Thymus (tissue), 11 donors: ENCODE measurements around the gene PSMA6. TPM values are rescaled to one million over a fixed set of nuclear protein-coding genes. Genes with fewer than 3 reads are reported as not detected.
"Not testable (repeated sequence)": the region's sequence is repeated elsewhere in the genome, so short reads cannot be mapped to it uniquely, and the experiment has no call there.

ENCODE experiments used
- DNase-seq, 9 donors: peaks; one replicate each; pipeline ENCODE4 v3.0.0-alpha.2; 2013; ENCODE audit warnings: low spot score in 9 of 9, low read depth in 6 of 9, missing footprints in 1 of 9
- H3K27ac ChIP-seq, 2 donors: one replicate each; pipeline ENCODE4 v1.5.1; 2013; ENCODE audit warnings: control low read depth in 1 of 2, low read depth in 1 of 2, low read length in 1 of 2, mild to moderate bottlenecking in 1 of 2, moderate library complexity in 1 of 2
- H3K27me3 ChIP-seq, 2 donors: one replicate each; pipeline ENCODE4 v1.5.1; 2013; ENCODE audit warnings: low read length in 1 of 2; ENCODE audit not compliant: control insufficient read depth in 2 of 2, insufficient read depth in 1 of 2
- H3K36me3 ChIP-seq, 2 donors: one replicate each; pipeline ENCODE4 v1.5.1; 2013; ENCODE audit warnings: low read length in 1 of 2, mild to moderate bottlenecking in 1 of 2, moderate library complexity in 1 of 2; ENCODE audit not compliant: control insufficient read depth in 2 of 2, insufficient read depth in 2 of 2
- H3K4me1 ChIP-seq, 2 donors: one replicate each; pipeline ENCODE4 v1.5.1; 2013; ENCODE audit warnings: low read length in 2 of 2; ENCODE audit not compliant: control insufficient read depth in 2 of 2, insufficient read depth in 2 of 2
- H3K4me3 ChIP-seq, 2 donors: one replicate each; pipeline ENCODE4 v1.5.1; 2013; ENCODE audit warnings: low read length in 2 of 2, control low read depth in 1 of 2, mild to moderate bottlenecking in 1 of 2
- H3K9me3 ChIP-seq, 2 donors: one replicate each; pipeline ENCODE4 v1.5.1; 2013; ENCODE audit warnings: low read length in 1 of 2, mild to moderate bottlenecking in 1 of 2; ENCODE audit not compliant: control insufficient read depth in 2 of 2, insufficient read depth in 1 of 2
- WGBS: extraction: QIAGEN DNeasy Blood & Tissue Kit; methylation state at CpG from one replicate; pipeline ENCODE4 v1.1.7; 2013; 5-methylcytosine and 5-hydroxymethylcytosine counted together
- polyA plus RNA-seq: library from polyadenylated mRNA; stranded (reverse); fragments of 200-250 nt; gene quantifications from one replicate; pipeline ENCODE4 v1.2.3, GENCODE V29; 2013
- total RNA-seq: library from RNA; stranded (reverse); fragments of 120-200 nt; gene quantifications from one replicate; pipeline ENCODE4 v1.2.4, GENCODE V29; 2013
- donor health status: healthy.

Gene PSMA6
- total and polyA plus RNA-seq, 2 donors: 206 to 550 TPM

DNA sequence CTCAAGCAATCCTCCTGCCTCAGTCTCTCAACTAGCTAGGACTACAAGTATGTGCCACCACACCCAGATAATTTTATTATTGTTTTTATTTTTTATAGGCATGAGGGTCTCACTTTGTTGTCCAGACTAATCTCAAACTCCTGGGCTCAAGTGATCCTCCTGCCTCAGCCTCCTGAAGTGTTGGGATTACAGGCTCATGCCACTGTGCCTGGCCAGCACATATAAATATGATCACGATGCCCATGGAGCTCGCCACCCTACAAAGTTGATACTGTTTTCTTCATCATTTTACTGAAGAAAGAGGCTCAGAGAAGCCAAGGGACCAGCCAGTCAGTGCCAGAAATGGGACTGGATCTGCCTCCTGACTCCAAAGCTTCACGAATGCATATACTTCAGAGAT is 59.3 kb downstream of the PSMA6 start:
- Histone ChIP-seq H3K4me1 (peaks cover 11 to 51% of the 10 kb centered on the region in 2 donors), H3K27me3 (no peaks in the 10 kb centered on the region), H3K36me3 (no peaks in the 10 kb centered on the region), H3K9me3 (no peaks in the 10 kb centered on the region), H3K4me3 (no peak overlapping the region), H3K27ac (no peak overlapping the region)
- WGBS: 94% methylated on average over 3 of the region's 3 CpGs
- DNase-seq: no peak

DNA sequence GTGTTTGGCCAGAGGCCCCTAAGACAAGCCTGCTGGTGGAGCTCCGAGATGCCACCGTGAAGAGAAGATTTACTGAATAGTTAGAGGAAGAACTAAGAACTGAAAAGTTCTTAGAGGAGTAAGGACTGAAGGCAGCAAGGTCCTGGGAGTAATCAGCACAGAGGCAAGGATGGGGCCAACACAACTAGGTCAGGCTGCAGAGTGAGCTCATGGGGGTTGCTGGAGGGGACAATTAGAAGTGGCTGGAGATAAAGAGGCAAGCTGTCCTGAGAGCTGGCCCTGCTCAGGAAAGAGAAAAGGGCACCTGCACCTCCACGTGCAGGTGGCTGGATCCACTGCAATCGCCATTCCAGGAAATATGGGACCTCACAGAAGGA is 59.7 kb downstream of the PSMA6 start:
- H3K27ac ChIP-seq: peak overlapping the region in 1 of 2 donors; percentile 48
- 60% methylated on average over 4 of the region's 4 CpGs for WGBS
- peaks cover 11 to 51% of the 10 kb centered on the region in 2 donors for H3K4me1 ChIP-seq
- H3K4me3 ChIP-seq: no peak overlapping the region
- H3K9me3 ChIP-seq: no peaks in the 10 kb centered on the region
- DNase-seq: no peak
- H3K27me3 ChIP-seq: no peaks in the 10 kb centered on the region
- no peaks in the 10 kb centered on the region for H3K36me3 ChIP-seq

DNA sequence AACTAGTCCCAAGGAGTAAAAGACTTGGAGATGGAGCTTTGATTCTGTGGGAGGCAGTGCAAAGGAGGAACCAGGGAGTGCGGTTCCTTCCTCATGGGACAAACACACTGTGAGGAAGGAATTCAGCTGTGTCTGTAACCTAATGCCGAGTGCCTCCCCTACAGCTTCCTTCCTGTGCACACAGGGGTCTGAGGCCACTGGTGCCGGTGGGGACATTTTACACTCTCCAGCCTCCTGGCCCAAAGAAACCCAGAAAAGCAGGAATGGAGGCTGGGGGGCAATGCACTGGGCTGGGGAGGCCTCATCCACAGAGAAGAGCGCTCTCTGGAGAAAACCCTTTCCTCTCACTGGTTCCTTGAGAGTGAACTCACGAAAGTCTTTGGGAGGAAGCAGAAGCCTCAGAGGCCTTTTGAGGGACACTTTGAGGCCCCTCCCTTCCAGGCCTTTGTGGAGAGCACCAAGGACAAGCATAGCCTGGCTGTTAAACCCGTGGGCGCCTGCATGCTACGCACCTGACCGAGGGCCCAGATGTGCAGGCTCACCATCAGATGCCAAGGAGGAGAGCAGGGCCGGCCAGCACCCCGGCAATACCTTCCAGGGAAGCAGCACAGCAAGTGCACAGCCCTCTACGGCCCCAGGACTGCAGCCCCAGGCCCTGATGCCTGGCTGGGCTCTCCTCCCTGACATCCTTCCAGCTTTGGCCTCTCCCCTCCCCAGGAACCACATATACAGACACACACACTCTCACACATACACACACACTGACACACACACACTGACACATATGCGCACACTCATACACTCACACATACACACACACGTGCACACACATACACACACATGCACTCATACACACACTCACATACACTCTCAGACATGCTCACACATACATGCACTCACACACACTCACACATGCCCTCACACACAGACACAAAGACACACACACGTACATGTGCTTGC is 60.4 kb downstream of the PSMA6 start:
- no peaks in the 10 kb centered on the region for H3K36me3 ChIP-seq
- no peaks in the 10 kb centered on the region for H3K27me3 ChIP-seq
- H3K4me1 ChIP-seq: peaks cover 11 to 46% of the 10 kb centered on the region in 2 donors
- peak overlapping the region in 1 of 2 donors; percentile 48 for H3K27ac ChIP-seq
- 60% methylated on average over 15 of the region's 15 CpGs for WGBS
- no peak overlapping the region for H3K4me3 ChIP-seq
- H3K9me3 ChIP-seq: no peaks in the 10 kb centered on the region
- peak in 1 of 9 donors; percentile 61 for DNase-seq

DNA sequence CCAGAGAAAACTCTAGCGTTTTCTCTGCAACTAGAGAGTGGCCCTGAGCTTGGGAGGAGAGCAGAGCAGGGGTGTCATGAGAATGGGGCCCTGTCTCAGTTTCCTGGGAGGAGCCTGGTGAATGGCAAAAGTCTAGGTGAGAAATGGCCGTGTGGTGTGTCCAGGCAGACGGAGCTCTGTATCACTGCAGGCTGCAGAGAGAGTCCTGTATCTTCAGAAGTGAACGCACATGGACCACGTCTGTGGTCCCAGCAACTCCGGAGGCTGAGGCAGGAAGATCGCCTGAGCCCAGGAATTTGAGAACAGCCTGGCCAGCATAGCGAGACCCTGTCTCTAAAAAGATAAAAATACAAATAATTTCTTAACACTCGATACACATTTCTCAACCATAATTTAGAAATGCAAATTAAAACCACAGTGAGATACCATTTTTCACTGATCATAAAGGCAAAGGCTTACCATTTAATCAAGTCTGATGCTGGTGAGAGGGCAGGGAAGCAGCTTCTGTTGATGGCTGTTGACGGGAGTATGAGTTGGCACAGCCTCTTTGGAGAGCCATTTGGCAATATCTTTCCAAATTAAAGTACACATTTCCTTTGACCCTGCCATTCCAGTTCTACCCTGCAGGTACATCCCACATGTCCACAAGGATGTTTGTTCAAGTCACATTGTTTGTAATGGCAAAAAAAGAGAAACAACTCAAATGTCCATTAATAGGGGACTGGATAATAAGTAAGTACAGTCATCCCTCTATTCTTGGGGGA is 61.4 kb downstream of the PSMA6 start:
- Histone ChIP-seq H3K36me3 (no peaks in the 10 kb centered on the region), H3K27ac (peak overlapping the region in 1 of 2 donors; percentile 22), H3K4me1 (peaks cover 11 to 37% of the 10 kb centered on the region in 2 donors), H3K4me3 (no peak overlapping the region), H3K27me3 (no peaks in the 10 kb centered on the region), H3K9me3 (peaks cover 0 to 3% of the 10 kb centered on the region in 2 donors)
- DNase-seq: no peak
- 85% methylated on average over 10 of the region's 10 CpGs for WGBS

DNA sequence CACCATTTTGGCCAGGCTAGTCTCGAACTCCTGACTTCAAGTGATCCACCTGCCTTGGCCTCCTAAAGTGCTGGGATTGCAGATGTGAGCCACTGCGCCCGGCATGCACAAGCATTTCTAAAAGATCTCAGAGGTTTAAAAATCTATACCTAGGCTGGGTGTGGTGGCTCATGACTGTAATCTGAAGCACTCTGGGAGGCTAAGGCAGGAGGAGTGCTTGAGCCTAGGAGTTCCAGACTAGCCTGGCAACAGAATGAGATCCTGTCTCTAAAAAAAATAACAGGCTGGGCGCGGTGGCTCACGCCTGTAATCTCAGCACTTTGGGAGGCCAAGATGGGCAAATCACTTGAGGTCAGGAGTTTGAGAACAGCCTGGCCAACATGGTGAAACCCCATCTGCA is 63.1 kb downstream of the PSMA6 start:
- not testable (repeated sequence) for DNase-seq, H3K27me3 ChIP-seq, H3K4me3 ChIP-seq, H3K9me3 ChIP-seq, H3K27ac ChIP-seq, H3K36me3 ChIP-seq
- WGBS: 97% methylated on average over 6 of the region's 6 CpGs
- H3K4me1 ChIP-seq: peaks cover 11 to 27% of the 10 kb centered on the region in 2 donors

DNA sequence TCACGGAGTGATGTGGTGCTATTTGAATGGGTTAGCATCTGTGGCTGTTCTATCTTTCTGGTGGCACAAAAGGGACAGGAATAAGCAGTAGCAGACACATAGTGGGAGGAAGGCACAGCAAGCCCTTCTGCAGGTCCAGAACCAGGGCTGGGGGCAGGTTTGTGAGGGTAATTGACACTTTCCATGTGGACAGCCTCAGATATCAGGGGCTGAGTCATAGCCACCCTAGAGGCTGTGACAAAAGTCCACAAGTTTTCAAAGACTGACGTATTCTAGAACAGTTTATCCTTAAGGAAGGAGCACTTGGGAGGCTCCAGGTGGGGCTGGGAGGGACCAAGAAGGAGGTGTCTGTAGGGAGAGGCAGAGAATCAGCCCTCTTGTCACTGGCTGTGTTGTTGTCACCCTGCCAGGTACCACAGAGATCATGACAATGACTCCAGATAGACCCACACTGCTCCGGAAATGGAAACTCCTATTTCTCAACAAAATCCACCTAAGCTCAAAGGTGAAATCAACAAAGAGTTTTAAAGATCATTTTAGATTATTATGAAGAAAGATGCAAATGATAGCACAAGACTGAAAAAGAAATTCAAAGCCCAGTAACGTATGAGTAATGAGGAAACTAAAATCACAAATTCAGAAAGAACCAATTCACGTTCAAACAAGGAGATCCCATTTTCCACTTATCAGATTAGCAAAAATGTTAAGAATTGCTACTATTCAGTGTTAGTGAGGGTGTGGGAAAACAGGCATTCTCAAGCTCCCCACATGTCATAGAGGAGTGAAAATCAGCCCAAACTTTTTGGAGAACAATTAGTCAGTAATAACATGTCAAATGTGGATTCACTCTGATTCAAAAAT is 64.0 kb downstream of the PSMA6 start:
- no peak for DNase-seq
- WGBS: 79% methylated on average over 5 of the region's 5 CpGs
- Histone ChIP-seq H3K36me3 (no peaks in the 10 kb centered on the region), H3K27ac (no peak overlapping the region), H3K4me1 (peaks cover 11 to 26% of the 10 kb centered on the region in 2 donors), H3K9me3 (peaks cover 0 to 3% of the 10 kb centered on the region in 2 donors), H3K4me3 (no peak overlapping the region), H3K27me3 (no peaks in the 10 kb centered on the region)

DNA sequence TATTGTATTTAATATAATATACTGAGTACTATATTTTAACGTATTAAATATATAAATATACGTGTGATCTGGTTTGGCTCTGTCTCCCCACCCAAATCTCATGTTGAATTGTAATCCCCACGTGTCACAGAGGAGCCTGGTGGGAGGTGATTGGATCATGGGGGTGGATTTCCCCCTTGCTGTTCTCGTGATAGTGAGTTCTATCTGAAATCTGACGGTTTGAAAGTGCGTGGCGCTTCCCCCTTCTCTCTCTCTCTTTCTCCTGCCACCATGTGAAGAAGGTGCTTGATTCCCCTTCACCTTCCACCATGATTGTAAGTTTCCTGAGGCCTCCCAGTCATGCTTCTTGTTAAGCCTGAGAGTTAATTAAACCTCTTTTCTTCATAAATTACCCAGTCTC is 67.5 kb downstream of the PSMA6 start:
- not testable (repeated sequence) for H3K4me3 ChIP-seq, H3K9me3 ChIP-seq, DNase-seq, H3K27ac ChIP-seq, H3K4me1 ChIP-seq, H3K36me3 ChIP-seq, H3K27me3 ChIP-seq
- 95% methylated on average over 7 of the region's 7 CpGs for WGBS

DNA sequence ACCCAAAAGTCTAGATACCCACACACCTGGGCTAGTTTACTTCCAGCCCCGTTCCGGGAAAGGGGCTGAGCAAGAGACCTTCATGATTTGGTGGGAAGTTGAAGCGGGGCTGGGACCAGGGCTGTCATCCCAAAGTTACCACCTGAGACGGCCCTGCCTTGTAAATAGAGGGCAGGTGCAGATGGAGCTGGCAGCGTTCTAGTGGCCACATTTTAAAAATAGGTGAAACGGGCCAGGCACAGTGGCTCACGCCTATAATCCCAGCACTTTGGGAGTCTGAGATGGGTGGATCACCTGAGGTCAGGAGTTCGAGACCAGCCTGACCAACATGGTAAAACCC is 68.9 kb downstream of the PSMA6 start:
- no peak for DNase-seq
- H3K27ac ChIP-seq: no peak overlapping the region
- no peaks in the 10 kb centered on the region for H3K27me3 ChIP-seq
- no peaks in the 10 kb centered on the region for H3K36me3 ChIP-seq
- WGBS: 96% methylated on average over 8 of the region's 8 CpGs
- peaks cover 0 to 3% of the 10 kb centered on the region in 2 donors for H3K9me3 ChIP-seq
- H3K4me3 ChIP-seq: no peak overlapping the region
- H3K4me1 ChIP-seq: peaks cover 0 to 17% of the 10 kb centered on the region in 2 donors
